ENCODE data around the gene CARHSP1.

- no peak for TF ChIP-seq POLR2A (IDR thresholded peaks at IDR 0.05)
- TF ChIP-seq CTCF (IDR thresholded peaks at IDR 0.05) = no peak
- no peak for TF ChIP-seq EP300 (IDR thresholded peaks at IDR 0.05)
These were observed 40.2 kb downstream of the CARHSP1 start for GRCh38 chr16:8828541-8829165.
